ENCODE data around the gene RPS17. TPM values are rescaled to one million over a fixed set of nuclear protein-coding genes. Genes with fewer than 3 reads are reported as not detected.
"Not testable (repeated sequence)": the region's sequence is repeated elsewhere in the genome, so short reads cannot be mapped to it uniquely, and the experiment has no call there.

The RPS17 gene
- total and polyA plus RNA-seq, 2 of the 4 experiments (the other 2 are of a cell fraction), result 2,617 to 4,201 TPM

DNA sequence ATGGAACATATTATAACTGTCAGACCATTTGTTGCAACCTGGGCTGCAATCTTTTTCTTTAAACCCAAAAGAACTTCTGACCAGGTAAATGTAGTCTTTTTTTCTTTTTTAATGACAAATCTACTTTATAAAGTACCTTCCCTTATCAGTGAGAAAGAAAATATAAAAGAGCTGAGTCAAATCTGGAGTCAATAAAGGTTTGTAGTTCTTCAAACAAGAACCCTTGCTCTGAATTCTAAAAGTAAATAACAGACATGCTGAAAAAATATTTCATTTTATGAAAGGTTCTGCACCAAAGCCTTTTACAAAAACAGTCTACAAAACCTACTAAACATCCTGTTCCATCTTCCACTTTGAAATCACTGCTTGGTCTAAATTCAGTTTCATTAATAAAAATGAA, 42.3 kb downstream of the RPS17 start:
- H3K56ac ChIP-seq (ENCODE audit: extremely low read depth, insufficient read depth, low read length); H3K4me2 ChIP-seq (ENCODE audit: low read depth, low read length); H4K20me1 ChIP-seq (ENCODE audit: insufficient read depth, low read length); H3K4me1 ChIP-seq (ENCODE audit: control insufficient read depth, insufficient read depth, low read length); H2BK5ac ChIP-seq (ENCODE audit: low read depth, low read length, poor library complexity, severe bottlenecking); POLR2A ChIA-PET (ENCODE audit: unreplicated experiment); H3K27ac ChIP-seq (ENCODE audit: insufficient read depth, low read length); H3K79me1 ChIP-seq (ENCODE audit: low read depth in 1 of 2, low read length in 2 of 2); H3K4me3 ChIP-seq (ENCODE audit: insufficient read depth, low read depth, low read length); in situ Hi-C loops (cut with MboI; ENCODE audit: low sequenced_read_pairs); H2BK20ac ChIP-seq (ENCODE audit: low read depth, low read length); H4K5ac ChIP-seq (ENCODE audit: low read depth, low read length); intact Hi-C loops (cut with micrococcal nuclease); H3K18ac ChIP-seq (ENCODE audit: low read depth, low read length); H3K14ac ChIP-seq (replicated peaks; ENCODE audit: low read depth, low read length); H2BK120ac ChIP-seq (ENCODE audit: low read depth, low read length); DNase-seq; dilution Hi-C loops (cut with HindIII; ENCODE audit: low sequenced_read_pairs, unreplicated experiment); ATAC-seq (ENCODE audit: low read depth); H3K36me3 ChIP-seq (ENCODE audit: control insufficient read depth, insufficient read depth, low read length); H2AK5ac ChIP-seq (ENCODE audit: low read depth, low read length); H4K8ac ChIP-seq (ENCODE audit: low read depth in 2 of 2, low read length in 2 of 2); H3K9me3 ChIP-seq (ENCODE audit: control insufficient read depth, insufficient read depth, low read length); H3K23ac ChIP-seq (ENCODE audit: low read depth, low read length); H3K27me3 ChIP-seq (ENCODE audit: control insufficient read depth, insufficient read depth, low read length); H2AK9ac ChIP-seq (replicated peaks; ENCODE audit: low read depth, low read length, poor library complexity); H4K91ac ChIP-seq (ENCODE audit: insufficient read depth, low read depth, low read length); BruUV-seq (replicated peaks); H3K4ac ChIP-seq (ENCODE audit: low read depth, low read length); H2BK15ac ChIP-seq (ENCODE audit: low read depth, low read length); H2AFZ ChIP-seq (replicated peaks; ENCODE audit: low read length, poor library complexity); H3K9me1 ChIP-seq (ENCODE audit: insufficient read depth, low read length); H3K9ac ChIP-seq (ENCODE audit: low read depth, low read length): not testable (repeated sequence)
- CTCF ChIA-PET, result interaction anchor here (0.6 kb wide), 1 partner anchor 1511 kb away, joined by 3 read pairs; no protein-coding TSS in a partner anchor

DNA sequence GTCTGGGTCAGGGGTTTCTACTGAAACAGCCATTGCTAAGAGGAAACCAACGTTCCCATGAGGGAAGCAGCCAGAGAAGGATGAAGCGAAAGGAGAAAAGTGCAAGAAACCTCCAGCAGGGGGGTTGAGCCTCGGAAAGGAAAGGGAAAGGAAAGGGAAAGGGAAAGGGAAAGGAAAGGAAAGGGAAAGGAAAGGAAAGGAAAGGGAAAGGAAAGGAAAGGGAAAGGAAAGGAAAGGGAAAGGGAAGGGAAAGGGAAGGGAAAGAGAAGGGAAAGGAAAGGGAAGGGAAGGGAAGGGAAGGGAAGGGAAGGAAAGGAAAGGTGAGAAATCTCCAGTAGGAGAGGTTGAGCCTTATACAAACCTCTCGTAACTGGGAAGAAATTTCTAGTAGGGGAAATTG, 52.0 kb downstream of the RPS17 start:
- H3K27ac ChIP-seq (ENCODE audit: insufficient read depth, low read length); H2AFZ ChIP-seq (replicated peaks; ENCODE audit: low read length, poor library complexity); H3K27me3 ChIP-seq (ENCODE audit: control insufficient read depth, insufficient read depth, low read length); H3K4me2 ChIP-seq (ENCODE audit: low read depth, low read length); ATAC-seq (ENCODE audit: low read depth); BruUV-seq (replicated peaks); H3K9ac ChIP-seq (ENCODE audit: low read depth, low read length); H3K18ac ChIP-seq (ENCODE audit: low read depth, low read length); DNase-seq; intact Hi-C loops (cut with micrococcal nuclease); H3K36me3 ChIP-seq (ENCODE audit: control insufficient read depth, insufficient read depth, low read length); H2BK5ac ChIP-seq (ENCODE audit: low read depth, low read length, poor library complexity, severe bottlenecking); dilution Hi-C loops (cut with HindIII; ENCODE audit: low sequenced_read_pairs, unreplicated experiment); POLR2A ChIA-PET (ENCODE audit: unreplicated experiment); H3K56ac ChIP-seq (ENCODE audit: extremely low read depth, insufficient read depth, low read length); H3K23ac ChIP-seq (ENCODE audit: low read depth, low read length); H3K9me1 ChIP-seq (ENCODE audit: insufficient read depth, low read length); H2BK20ac ChIP-seq (ENCODE audit: low read depth, low read length); H4K5ac ChIP-seq (ENCODE audit: low read depth, low read length); H3K4ac ChIP-seq (ENCODE audit: low read depth, low read length); H3K79me1 ChIP-seq (ENCODE audit: low read depth in 1 of 2, low read length in 2 of 2); in situ Hi-C loops (cut with MboI; ENCODE audit: low sequenced_read_pairs); H2AK9ac ChIP-seq (replicated peaks; ENCODE audit: low read depth, low read length, poor library complexity); H2AK5ac ChIP-seq (ENCODE audit: low read depth, low read length); H3K4me1 ChIP-seq (ENCODE audit: control insufficient read depth, insufficient read depth, low read length); H4K8ac ChIP-seq (ENCODE audit: low read depth in 2 of 2, low read length in 2 of 2); H2BK120ac ChIP-seq (ENCODE audit: low read depth, low read length); CTCF ChIA-PET; H3K14ac ChIP-seq (replicated peaks; ENCODE audit: low read depth, low read length); H4K20me1 ChIP-seq (ENCODE audit: insufficient read depth, low read length); H2BK15ac ChIP-seq (ENCODE audit: low read depth, low read length); H3K9me3 ChIP-seq (ENCODE audit: control insufficient read depth, insufficient read depth, low read length); H3K4me3 ChIP-seq (ENCODE audit: insufficient read depth, low read depth, low read length); H4K91ac ChIP-seq (ENCODE audit: insufficient read depth, low read depth, low read length): not testable (repeated sequence)
- no CpG with 5 or more reads among the region's 4 CpGs for WGBS, 2 experiments (ENCODE audit: extremely low coverage in 2 of 2, insufficient read length in 1 of 2)

Data from IMR-90 (cell line).